ENCODE measurements around the gene TOM1L2. TPM values are rescaled to one million over a fixed set of nuclear protein-coding genes. Genes with fewer than 3 reads are reported as not detected.
"Not testable (repeated sequence)": the region's sequence is repeated elsewhere in the genome, so short reads cannot be mapped to it uniquely, and the experiment has no call there.

TOM1L2 gene
- total and polyA plus RNA-seq, 12 donors = 29.6 to 437 (median 67.7) TPM

DNA sequence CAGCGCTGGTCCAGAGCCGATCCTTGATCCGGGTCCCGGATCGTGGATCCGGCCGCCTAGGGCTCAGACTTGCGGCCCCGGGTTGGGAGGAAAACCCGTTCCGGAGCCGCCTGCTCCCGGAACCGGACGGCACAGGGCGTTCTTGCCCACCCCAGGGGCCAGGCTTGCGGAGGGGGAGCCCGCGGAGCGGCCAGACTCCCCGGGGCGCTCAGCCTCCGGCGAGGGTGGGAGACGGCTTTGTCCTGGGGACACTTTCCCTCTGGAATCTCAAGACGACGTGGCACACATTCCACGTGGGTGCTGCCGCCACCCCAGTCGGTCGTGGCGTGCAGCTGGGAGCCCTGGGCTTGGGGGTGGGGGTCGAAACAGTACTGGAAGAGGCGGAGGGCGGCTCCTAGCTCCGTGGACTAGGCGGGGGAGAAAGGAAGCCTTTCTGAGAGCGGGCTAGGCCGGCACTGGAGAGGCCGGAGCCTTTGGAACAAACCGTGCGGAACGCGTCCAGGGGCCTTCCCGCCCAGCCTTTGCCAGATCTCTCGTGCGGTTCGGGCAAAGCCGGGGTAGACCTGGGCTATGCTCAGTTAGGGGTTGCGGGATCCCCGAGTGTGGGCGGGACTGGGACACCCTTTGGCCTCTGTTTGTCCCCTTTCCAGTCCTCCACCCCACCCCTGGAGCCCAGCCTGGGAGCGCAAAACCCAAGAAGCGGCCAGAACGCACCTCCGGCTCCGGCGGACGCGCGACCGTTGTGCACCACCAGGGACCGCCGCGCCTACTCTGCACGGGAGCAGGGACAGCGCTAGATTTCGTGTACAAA, 161.9 kb downstream of the TOM1L2 start:
- Histone ChIP-seq H3K4me1 (replicated peaks in 1 of 2) (peaks cover 9 to 60% of the 10 kb centered on the region in 2 donors), H3K36me3 (replicated peaks in 1 of 2) (peaks cover 0 to 41% of the 10 kb centered on the region in 2 donors), H3K4me3 (peak overlapping the region in 1 of 4 donors; percentile 44), H3K9me3 (replicated peaks in 1 of 3) (no peaks in the 10 kb centered on the region), H3K27ac (peak overlapping the region in 4 of 5 donors; percentile 63 to 84 (median 76)), H3K27me3 (no peaks in the 10 kb centered on the region)
- TF ChIP-seq, protein P1, sequence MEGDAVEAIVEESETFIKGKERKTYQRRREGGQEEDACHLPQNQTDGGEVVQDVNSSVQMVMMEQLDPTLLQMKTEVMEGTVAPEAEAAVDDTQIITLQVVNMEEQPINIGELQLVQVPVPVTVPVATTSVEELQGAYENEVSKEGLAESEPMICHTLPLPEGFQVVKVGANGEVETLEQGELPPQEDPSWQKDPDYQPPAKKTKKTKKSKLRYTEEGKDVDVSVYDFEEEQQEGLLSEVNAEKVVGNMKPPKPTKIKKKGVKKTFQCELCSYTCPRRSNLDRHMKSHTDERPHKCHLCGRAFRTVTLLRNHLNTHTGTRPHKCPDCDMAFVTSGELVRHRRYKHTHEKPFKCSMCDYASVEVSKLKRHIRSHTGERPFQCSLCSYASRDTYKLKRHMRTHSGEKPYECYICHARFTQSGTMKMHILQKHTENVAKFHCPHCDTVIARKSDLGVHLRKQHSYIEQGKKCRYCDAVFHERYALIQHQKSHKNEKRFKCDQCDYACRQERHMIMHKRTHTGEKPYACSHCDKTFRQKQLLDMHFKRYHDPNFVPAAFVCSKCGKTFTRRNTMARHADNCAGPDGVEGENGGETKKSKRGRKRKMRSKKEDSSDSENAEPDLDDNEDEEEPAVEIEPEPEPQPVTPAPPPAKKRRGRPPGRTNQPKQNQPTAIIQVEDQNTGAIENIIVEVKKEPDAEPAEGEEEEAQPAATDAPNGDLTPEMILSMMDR (IDR thresholded peaks at IDR 0.05) = peak in 1 of 6 experiments; percentile 9
- TF ChIP-seq POLR2A (IDR thresholded peaks at IDR 0.05) = peak; percentile 12 to 32
- DNase-seq = peak; percentile 63 to 80 (median 74)
- intact Hi-C loops (cut with DNase I) = loop anchor here (5.0 kb wide), 3 partner anchors 47 to 128 kb away; partner anchors contain the start of gene RAI1 (in 1 of the 2)
- WGBS, 4 donors = 41 to 52% (median 48%) methylated on average over 32 to 68 of the region's 68 CpGs

DNA sequence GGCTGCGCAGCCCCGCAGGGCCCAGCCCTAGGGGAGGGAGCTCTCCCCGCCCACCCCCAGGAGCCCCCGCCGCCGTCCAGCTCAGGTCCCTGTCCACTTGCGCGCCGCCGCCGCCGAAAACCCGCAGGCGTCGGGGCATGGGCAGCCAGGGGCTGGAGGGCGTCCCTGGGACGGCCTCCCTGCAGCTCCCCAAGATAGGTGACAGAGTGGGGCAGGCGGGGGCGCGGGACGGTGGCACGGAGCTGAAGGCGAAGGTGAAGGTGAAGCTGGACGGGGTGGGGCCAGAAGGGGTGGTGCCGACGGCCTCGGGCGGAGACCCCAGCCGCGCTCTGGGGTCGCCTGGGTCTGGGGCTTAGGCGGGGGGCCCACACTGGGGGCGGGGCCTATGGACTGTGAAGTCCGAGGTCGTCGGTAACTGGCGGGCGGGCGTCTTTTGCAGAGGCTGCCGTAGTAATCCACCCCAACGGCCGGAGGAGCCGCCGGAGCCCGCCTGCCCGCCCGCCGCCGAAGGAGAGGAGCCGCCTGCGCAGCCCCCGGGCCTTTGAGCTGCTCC, 162.6 kb downstream of the TOM1L2 start:
- WGBS, 4 donors = 45 to 67% (median 47%) methylated on average over 11 to 52 of the region's 52 CpGs; no CpG with 5 or more reads in 1 of the 4 donors
- H3K4me1 ChIP-seq (replicated peaks in 1 of 2) = peaks cover 9 to 53% of the 10 kb centered on the region in 2 donors
- DNase-seq = peak in 3 of 7 donors; percentile 40 to 54 (median 46)
- no peak for TF ChIP-seq POLR2A (IDR thresholded peaks at IDR 0.05)
- TF ChIP-seq, protein P1 (IDR thresholded peaks at IDR 0.05) = no peak
- H3K27me3 ChIP-seq = no peaks in the 10 kb centered on the region
- H3K36me3 ChIP-seq (replicated peaks in 1 of 2) = peaks cover 0 to 35% of the 10 kb centered on the region in 2 donors
- peak overlapping the region in 1 of 4 donors; percentile 44 for H3K4me3 ChIP-seq
- H3K9me3 ChIP-seq (replicated peaks in 1 of 3) = no peaks in the 10 kb centered on the region
- peak overlapping the region in 4 of 5 donors; percentile 63 to 84 (median 76) for H3K27ac ChIP-seq
- intact Hi-C loops (cut with DNase I) = loop anchor here (5.0 to 10.0 kb wide), 4 partner anchors 48 to 215 kb away; partner anchors contain the start of gene RAI1 (in 1 of the 2)

DNA sequence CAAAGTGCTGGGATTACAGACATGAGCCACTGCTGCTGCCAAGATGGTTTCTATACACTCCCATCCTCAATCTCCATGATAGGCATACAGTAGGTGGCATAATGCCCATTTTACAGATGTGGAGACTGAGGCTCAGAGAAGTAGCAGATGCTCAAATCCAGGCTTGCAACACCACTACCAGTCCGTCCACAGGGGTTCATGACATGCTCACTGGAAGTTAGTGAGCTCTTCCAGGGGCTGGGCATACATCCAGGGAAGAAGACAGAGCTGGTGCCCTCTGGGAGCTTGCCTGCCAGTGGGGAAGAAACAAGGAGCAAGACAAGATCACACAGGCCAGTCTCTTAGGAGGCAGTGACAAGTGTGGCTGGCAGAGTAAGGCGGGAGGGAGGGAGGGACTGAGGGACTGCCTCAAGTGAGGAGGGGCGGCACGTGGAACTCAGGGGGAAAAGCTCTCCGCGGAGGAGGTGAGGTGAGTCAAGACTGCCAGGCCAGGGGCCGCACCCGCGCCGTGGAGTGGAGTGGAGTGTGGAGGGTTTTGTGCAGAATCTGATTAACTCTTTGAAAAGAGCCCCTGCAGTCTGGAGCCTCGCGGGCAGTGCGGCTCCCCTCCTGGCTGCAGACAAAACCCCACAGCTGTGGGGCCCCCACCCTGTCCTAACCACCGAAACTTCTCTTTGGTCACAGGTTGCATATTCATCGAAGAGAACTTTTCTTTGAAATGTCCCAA, 163.3 kb downstream of the TOM1L2 start:
- no peaks in the 10 kb centered on the region for H3K9me3 ChIP-seq (replicated peaks in 1 of 3)
- intact Hi-C loops (cut with DNase I) = loop anchor here in 1 of 2 donors (10.0 kb wide), 1 partner anchor 216 kb away; no protein-coding TSS in a partner anchor
- WGBS, 4 donors = 37 to 57% (median 46%) methylated on average over 15 of the region's 15 CpGs
- no peak overlapping the region for H3K4me3 ChIP-seq
- TF ChIP-seq POLR2A (IDR thresholded peaks at IDR 0.05) = no peak
- TF ChIP-seq, protein P1 (IDR thresholded peaks at IDR 0.05) = no peak
- no peaks in the 10 kb centered on the region for H3K27me3 ChIP-seq
- H3K4me1 ChIP-seq (replicated peaks in 1 of 2) = peaks cover 9 to 46% of the 10 kb centered on the region in 2 donors
- peaks cover 0 to 33% of the 10 kb centered on the region in 2 donors for H3K36me3 ChIP-seq (replicated peaks in 1 of 2)
- peak in 6 of 7 donors; percentile 51 to 75 (median 70) for DNase-seq
- peak overlapping the region in 3 of 5 donors; percentile 63 to 84 (median 83) for H3K27ac ChIP-seq

GRCh38 chr17:17808200-17808599, 164.0 kb downstream of the TOM1L2 start:
- intact Hi-C loops (cut with DNase I) = loop anchor here in 1 of 2 donors (10.0 kb wide), 1 partner anchor 217 kb away; no protein-coding TSS in a partner anchor

More at GRCh38 chr17:17808200-17808599, 164.0 kb downstream of the TOM1L2 start:
- H3K27me3 ChIP-seq; H3K4me3 ChIP-seq; H3K9me3 ChIP-seq (replicated peaks in 1 of 3); DNase-seq: not testable (repeated sequence)
- 91 to 99% (median 95%) methylated on average over 5 of the region's 5 CpGs for WGBS, 4 donors
- Histone ChIP-seq H3K27ac (peak overlapping the region in 1 of 5 donors; percentile 83), H3K4me1 (replicated peaks in 1 of 2) (peaks cover 9 to 39% of the 10 kb centered on the region in 2 donors), H3K36me3 (replicated peaks in 1 of 2) (peaks cover 0 to 29% of the 10 kb centered on the region in 2 donors)

Data from adrenal gland (tissue), 12 donors.